Stimulated activated CD8-positive, alpha-beta memory T cell treated with anti-CD3 and anti-CD28 coated beads, Interleukin-12 subunit alpha, Interleukin-12 subunit beta, amount 100 ng/mL, for 1 hour (primary cell): Measurements from ENCODE around the gene TGFBR3.

ENCODE experiments used
- DNase-seq: peaks from one replicate; pipeline ENCODE4 v3.0.0-alpha.2; 2020; ENCODE audit warnings: low read depth

The TGFBR3 gene

GRCh38 chr1:91732291-91733107 is 153.5 kb downstream of the TGFBR3 start:
- DNase-seq, result no peak

GRCh38 chr1:91731815-91732214 is 154.1 kb downstream of the TGFBR3 start:
- DNase-seq, result peak; percentile 17

GRCh38 chr1:91730801-91731732 is 154.9 kb downstream of the TGFBR3 start:
- no peak for DNase-seq

GRCh38 chr1:91729621-91730358 is 156.2 kb downstream of the TGFBR3 start:
- no peak for DNase-seq

- no peak for DNase-seq
These were observed 158.2 kb downstream of the TGFBR3 start for GRCh38 chr1:91727763-91728162.

- DNase-seq, result no peak
These were observed 159.8 kb downstream of the TGFBR3 start for GRCh38 chr1:91725989-91726721.

GRCh38 chr1:91725618-91725988 is 160.3 kb downstream of the TGFBR3 start:
- DNase-seq, result no peak

GRCh38 chr1:91724644-91725043 is 161.3 kb downstream of the TGFBR3 start:
- no peak for DNase-seq

GRCh38 chr1:91724231-91724630 is 161.7 kb downstream of the TGFBR3 start:
- no peak for DNase-seq

GRCh38 chr1:91720044-91720443 is 165.9 kb downstream of the TGFBR3 start:
- no peak for DNase-seq

- DNase-seq, result no peak
These were observed 167.1 kb downstream of the TGFBR3 start for GRCh38 chr1:91718877-91719276.

- DNase-seq, result no peak
These were observed 167.6 kb downstream of the TGFBR3 start for GRCh38 chr1:91718368-91718767.

GRCh38 chr1:91717839-91718238 is 168.1 kb downstream of the TGFBR3 start:
- DNase-seq, result no peak

GRCh38 chr1:91716339-91716738 is 169.6 kb downstream of the TGFBR3 start:
- no peak for DNase-seq

GRCh38 chr1:91715416-91716000 is 170.4 kb downstream of the TGFBR3 start:
- DNase-seq, result no peak

GRCh38 chr1:91714867-91715381 is 171.0 kb downstream of the TGFBR3 start:
- no peak for DNase-seq

GRCh38 chr1:91712981-91713841 is 172.7 kb downstream of the TGFBR3 start:
- DNase-seq, result peak; percentile 25

GRCh38 chr1:91712393-91712792 is 173.6 kb downstream of the TGFBR3 start:
- DNase-seq, result no peak

GRCh38 chr1:91711504-91712247 is 174.3 kb downstream of the TGFBR3 start:
- DNase-seq, result no peak
